SK-N-SH treated with all-trans-retinoic acid at 6 μM for 48 hours (cell line): ENCODE results near the gene TEAD1.

Experiments used
- CSDC2 ChIP-seq: fragments of 250-450 bp; sonication (Bioruptor Pico); IDR thresholded peaks from 2 replicates; pipeline ENCODE4 v1.5.0; 2020; ENCODE audit warnings: mild to moderate bottlenecking, moderate library complexity
- ESRRG ChIP-seq: fragments of 250-450 bp; sonication (Bioruptor Pico); IDR thresholded peaks from 2 replicates; pipeline ENCODE4 v1.6.1; 2021; ENCODE audit warnings: mild to moderate bottlenecking
- PPARA ChIP-seq: fragments of 250-450 bp; sonication (Bioruptor Pico); IDR thresholded peaks from 2 replicates; pipeline ENCODE4 v1.5.0; 2020; ENCODE audit warnings: mild to moderate bottlenecking, borderline replicate concordance
- TOX ChIP-seq: fragments of 250-450 bp; sonication (Bioruptor Pico); IDR thresholded peaks from 2 replicates; pipeline ENCODE4 v1.8.0; 2021; ENCODE audit warnings: mild to moderate bottlenecking, moderate library complexity, borderline replicate concordance
- ZC3H10 ChIP-seq: fragments of 250-450 bp; sonication (Bioruptor Pico); IDR thresholded peaks from 2 replicates; pipeline ENCODE4 v1.5.1; 2021; ENCODE audit warnings: mild to moderate bottlenecking, moderate library complexity
- ZFP3 ChIP-seq: fragments of 250-450 bp; sonication (Bioruptor Pico); IDR thresholded peaks from 2 replicates; pipeline ENCODE4 v1.5.0; 2020; ENCODE audit warnings: mild to moderate bottlenecking, moderate library complexity
- ZNF565 ChIP-seq: fragments of 450-650 bp; formaldehyde crosslinking; conservative IDR thresholded peaks from 2 replicates; pipeline ENCODE4 v1.5.0; 2020; ENCODE audit warnings: low read depth, mild to moderate bottlenecking, moderate library complexity
- TF ChIP-seq, protein P1 (sequence below): fragments of 250-450 bp; sonication (Bioruptor Pico); IDR thresholded peaks from 2 replicates; pipeline ENCODE4 v1.8.0; 2020; ENCODE audit warnings: mild to moderate bottlenecking, moderate library complexity, borderline replicate concordance

DNA sequence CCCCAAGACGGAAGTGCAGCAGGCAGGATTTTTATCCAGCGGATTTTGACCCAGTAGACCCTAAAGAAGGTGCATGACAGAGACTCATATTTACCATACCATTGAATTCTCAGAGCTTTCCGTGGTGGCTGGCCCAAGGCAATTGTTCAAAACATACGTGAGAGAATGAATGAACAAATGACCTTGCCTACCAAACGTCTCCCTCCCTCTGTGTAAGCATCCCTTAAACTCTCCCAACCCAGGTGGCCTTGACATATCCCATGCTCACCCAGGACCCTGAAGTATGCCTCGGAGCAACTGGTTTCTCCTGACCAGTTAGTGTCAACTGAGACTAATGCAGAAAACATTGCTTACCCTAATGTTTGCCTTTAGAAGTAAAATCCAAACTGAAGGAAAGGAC is 154.9 kb downstream of the TEAD1 start:
- TF ChIP-seq, protein P1, sequence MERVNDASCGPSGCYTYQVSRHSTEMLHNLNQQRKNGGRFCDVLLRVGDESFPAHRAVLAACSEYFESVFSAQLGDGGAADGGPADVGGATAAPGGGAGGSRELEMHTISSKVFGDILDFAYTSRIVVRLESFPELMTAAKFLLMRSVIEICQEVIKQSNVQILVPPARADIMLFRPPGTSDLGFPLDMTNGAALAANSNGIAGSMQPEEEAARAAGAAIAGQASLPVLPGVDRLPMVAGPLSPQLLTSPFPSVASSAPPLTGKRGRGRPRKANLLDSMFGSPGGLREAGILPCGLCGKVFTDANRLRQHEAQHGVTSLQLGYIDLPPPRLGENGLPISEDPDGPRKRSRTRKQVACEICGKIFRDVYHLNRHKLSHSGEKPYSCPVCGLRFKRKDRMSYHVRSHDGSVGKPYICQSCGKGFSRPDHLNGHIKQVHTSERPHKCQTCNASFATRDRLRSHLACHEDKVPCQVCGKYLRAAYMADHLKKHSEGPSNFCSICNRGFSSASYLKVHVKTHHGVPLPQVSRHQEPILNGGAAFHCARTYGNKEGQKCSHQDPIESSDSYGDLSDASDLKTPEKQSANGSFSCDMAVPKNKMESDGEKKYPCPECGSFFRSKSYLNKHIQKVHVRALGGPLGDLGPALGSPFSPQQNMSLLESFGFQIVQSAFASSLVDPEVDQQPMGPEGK (CRISPR knock-in tag): no peak
- TF ChIP-seq ZC3H10 (CRISPR knock-in tag) (no peak), ZNF565 (CRISPR knock-in tag) (no peak), ZFP3 (no peak), ESRRG (CRISPR knock-in tag) (no peak), PPARA (CRISPR knock-in tag) (no peak), TOX (CRISPR knock-in tag) (no peak), CSDC2 (no peak)
